H9 (cell line): ENCODE measurements around the gene PDE4B. TPM values are rescaled to one million over a fixed set of nuclear protein-coding genes. Genes with fewer than 3 reads are reported as not detected.

Experiments
- DNase-seq: peaks from one replicate; pipeline ENCODE4 v3.0.0-alpha.2; 2017
- H2AFZ ChIP-seq: one replicate; pipeline ENCODE4 v1.6.1; 2013; ENCODE audit warnings: mild to moderate bottlenecking, low read length, control low read depth, moderate library complexity
- H2AK5ac ChIP-seq: 2 replicates; pipeline ENCODE4 v1.6.1; 2013; ENCODE audit warnings: low read length, control low read depth, mixed read lengths; ENCODE audit not compliant: insufficient read length
- H2BK120ac ChIP-seq: one replicate; pipeline ENCODE4 v1.6.1; 2013; ENCODE audit warnings: low read depth, mild to moderate bottlenecking, low read length, control low read depth, inconsistent platforms; ENCODE audit not compliant: poor library complexity, severe bottlenecking
- H2BK12ac ChIP-seq: 2 replicates; pipeline ENCODE4 v1.6.1; 2013; ENCODE audit warnings: low read length, control low read depth, mixed read lengths, low read depth; ENCODE audit not compliant: insufficient read length
- H2BK15ac ChIP-seq: 2 replicates; pipeline ENCODE4 v1.6.1; 2013; ENCODE audit warnings: low read depth, low read length, control low read depth
- H2BK20ac ChIP-seq: one replicate; pipeline ENCODE4 v1.6.1; 2013; ENCODE audit warnings: low read depth, mild to moderate bottlenecking, low read length, control low read depth, inconsistent platforms; ENCODE audit not compliant: poor library complexity, severe bottlenecking
- H2BK5ac ChIP-seq: 2 replicates; pipeline ENCODE4 v1.6.1; 2013; ENCODE audit warnings: low read length, control low read depth, mixed read lengths; ENCODE audit not compliant: insufficient read length
- H3K14ac ChIP-seq: 2 replicates; pipeline ENCODE4 v1.6.1; 2013; ENCODE audit warnings: low read length, control low read depth; ENCODE audit not compliant: insufficient read depth
- H3K18ac ChIP-seq: 2 replicates; pipeline ENCODE4 v1.6.1; 2013; ENCODE audit warnings: low read depth, mild to moderate bottlenecking, mixed read lengths, low read length, control low read depth; ENCODE audit not compliant: insufficient read length
- H3K23ac ChIP-seq: 2 replicates; pipeline ENCODE4 v1.6.1; 2013; ENCODE audit warnings: low read length, control low read depth, mixed read lengths, low read depth; ENCODE audit not compliant: insufficient read length
- H3K23me2 ChIP-seq: 2 replicates; pipeline ENCODE4 v1.6.1; 2013; ENCODE audit warnings: low read depth, mild to moderate bottlenecking, mixed read lengths, low read length, control low read depth; ENCODE audit not compliant: insufficient read length, poor library complexity, severe bottlenecking
- H3K27ac ChIP-seq: 2 replicates; pipeline ENCODE4 v1.5.1; 2013; ENCODE audit warnings: low read length, control low read depth, mixed read lengths, low read depth; ENCODE audit not compliant: insufficient read length
- H3K27me3 ChIP-seq: 2 replicates; pipeline ENCODE4 v1.6.1; 2013; ENCODE audit warnings: low read length, control low read depth, inconsistent platforms; ENCODE audit not compliant: insufficient read depth
- H3K4ac ChIP-seq: 2 replicates; pipeline ENCODE4 v1.6.1; 2013; ENCODE audit warnings: low read depth, mild to moderate bottlenecking, control low read depth, inconsistent platforms, low read length, moderate library complexity
- H3K4me1 ChIP-seq: 2 replicates; pipeline ENCODE4 v1.6.1; 2013; ENCODE audit warnings: low read length, control low read depth, inconsistent platforms; ENCODE audit not compliant: insufficient read depth
- H3K4me2 ChIP-seq: 2 replicates; pipeline ENCODE4 v1.6.1; 2013; ENCODE audit warnings: low read length, control low read depth, mixed read lengths; ENCODE audit not compliant: insufficient read length, insufficient read depth
- H3K56ac ChIP-seq: 2 replicates; pipeline ENCODE4 v1.6.1; 2013; ENCODE audit warnings: low read depth, mild to moderate bottlenecking, mixed read lengths, low read length, control low read depth; ENCODE audit not compliant: insufficient read length
- H3K79me1 ChIP-seq: 2 replicates; pipeline ENCODE4 v1.6.1; 2013; ENCODE audit warnings: low read depth, mild to moderate bottlenecking, moderate library complexity, low read length, control low read depth, inconsistent platforms; ENCODE audit not compliant: insufficient read depth, poor library complexity, severe bottlenecking
- H3K79me2 ChIP-seq: 2 replicates; pipeline ENCODE4 v1.6.1; 2013; ENCODE audit warnings: low read length, control low read depth, inconsistent platforms; ENCODE audit not compliant: insufficient read depth
- H3K9ac ChIP-seq: 2 replicates; pipeline ENCODE4 v1.6.1; 2013; ENCODE audit warnings: low read length, control low read depth, mixed read lengths; ENCODE audit not compliant: insufficient read length; ENCODE audit errors: extremely low read depth
- H3K9me3 ChIP-seq: one replicate; pipeline ENCODE4 v1.6.1; 2013; ENCODE audit warnings: low read depth, low read length, inconsistent platforms; ENCODE audit not compliant: control insufficient read depth
- H3T11ph ChIP-seq: one replicate; pipeline ENCODE4 v1.6.1; 2013; ENCODE audit warnings: mild to moderate bottlenecking, low read length, control low read depth, inconsistent platforms
- H4K20me1 ChIP-seq: one replicate; pipeline ENCODE4 v1.6.1; 2013; ENCODE audit not compliant: control insufficient read depth, insufficient read length, insufficient read depth
- H4K5ac ChIP-seq: 2 replicates; pipeline ENCODE4 v1.6.1; 2013; ENCODE audit warnings: low read depth, mild to moderate bottlenecking, mixed read lengths, low read length, control low read depth; ENCODE audit not compliant: insufficient read length
- H4K8ac ChIP-seq: replicated peaks from 2 replicates; pipeline ENCODE4 v1.6.1; 2013; ENCODE audit warnings: low read length, control low read depth, mixed read lengths, low read depth; ENCODE audit not compliant: insufficient read length
- H4K91ac ChIP-seq: 2 replicates; pipeline ENCODE4 v1.6.1; 2013; ENCODE audit warnings: low read depth, mild to moderate bottlenecking, moderate library complexity, mixed read lengths, low read length, control low read depth; ENCODE audit not compliant: insufficient read length
- H3K27ac Mint-ChIP-seq, 3 experiments: 2 replicates in 2 of 3; 3 replicates in 1 of 3; pipeline ENCODE4 v1.8.0; 2020 to 2021; ENCODE audit warnings: mixed read lengths in 3 of 3, mild to moderate bottlenecking in 1 of 3, moderate library complexity in 1 of 3
- H3K27me3 Mint-ChIP-seq: 2 replicates; pipeline ENCODE4 v1.8.0; 2021; ENCODE audit warnings: low read depth, mild to moderate bottlenecking, moderate library complexity, mixed read lengths
- H3K36me3 Mint-ChIP-seq, 3 experiments: 2 replicates in 2 of 3; 3 replicates in 1 of 3; pipeline ENCODE4 v1.8.0; 2020 to 2021; ENCODE audit warnings: low read depth in 3 of 3, mixed read lengths in 3 of 3; ENCODE audit not compliant: insufficient read depth in 1 of 3
- H3K4me1 Mint-ChIP-seq, 2 experiments: 2 replicates each; pipeline ENCODE4 v1.8.0; 2020; ENCODE audit warnings: mixed read lengths in 2 of 2
- H3K4me3 Mint-ChIP-seq, 2 experiments: 2 replicates in 1 of 2; 3 replicates in 1 of 2; pipeline ENCODE4 v1.8.0; 2020 to 2021; ENCODE audit warnings: mild to moderate bottlenecking in 2 of 2, mixed read lengths in 2 of 2, moderate library complexity in 1 of 2
- H3K9me3 Mint-ChIP-seq, 2 experiments: 2 replicates in 1 of 2; 3 replicates in 1 of 2; pipeline ENCODE4 v1.8.0; 2020; ENCODE audit warnings: mild to moderate bottlenecking in 2 of 2, mixed read lengths in 2 of 2, moderate library complexity in 1 of 2
- WGBS: extraction: QIAGEN DNeasy Blood & Tissue Kit; methylation state at CpG from one replicate; pipeline ENCODE4 v1.1.7; 2013; ENCODE audit warnings: missing lambda C conversion rate, low lambda C conversion rate, mixed read lengths; ENCODE audit not compliant: insufficient read length; ENCODE audit errors: extremely low coverage; 5-methylcytosine and 5-hydroxymethylcytosine counted together
- total RNA-seq: library from RNA; stranded (reverse); gene quantifications from 2 replicates; pipeline ENCODE4 v1.2.1, GENCODE V29; 2021
- TF ChIP-seq, protein P1 (sequence below): fragments of 200-600 bp; sonication (generic); conservative IDR thresholded peaks from 3 replicates; pipeline ENCODE4 v1.8.0; 2021; ENCODE audit warnings: antibody characterized with exemption, mild to moderate bottlenecking

Gene PDE4B
- total RNA-seq, 1 experiment from 2014 or later: 19.8 TPM

DNA sequence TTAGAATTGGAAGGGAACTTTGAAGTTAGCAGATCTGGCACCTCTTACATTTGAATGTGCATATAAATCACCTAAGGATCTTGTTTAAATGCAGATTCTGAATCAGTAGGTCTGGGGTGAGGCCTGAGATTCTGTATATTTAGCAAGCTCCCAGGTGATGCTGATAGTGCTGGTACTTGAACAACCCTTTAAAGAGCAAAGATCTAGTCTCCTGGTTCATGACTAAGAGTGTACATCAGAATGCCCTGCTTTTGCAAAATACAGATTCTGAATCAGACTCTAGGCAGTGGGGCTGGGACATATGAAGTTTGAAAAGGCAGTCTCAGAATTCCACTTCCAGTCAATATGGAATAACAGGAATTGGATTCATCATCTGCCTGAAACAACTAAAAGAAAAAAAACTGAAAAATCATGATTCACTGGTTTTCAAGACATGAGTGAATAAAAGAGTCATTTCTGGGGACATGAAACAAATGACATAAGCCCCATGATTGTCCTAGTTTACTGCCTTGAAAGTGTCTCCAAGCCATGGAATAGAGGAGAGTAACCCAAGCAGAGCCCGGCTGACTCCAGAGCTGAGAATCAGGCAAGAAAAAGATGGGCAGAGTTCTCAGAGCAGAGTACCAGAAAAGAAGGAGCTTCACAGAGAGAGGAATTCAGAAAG lies 591.7 kb downstream of the PDE4B start:
- Histone ChIP-seq H2AK5ac (no peak overlapping the region), H2BK12ac (no peak overlapping the region), H3K56ac (no peak overlapping the region), H3K27me3 (no peaks in the 10 kb centered on the region), H3K23ac (no peak overlapping the region), H3K27ac (no peak overlapping the region), H3K23me2 (no peaks in the 10 kb centered on the region), H3T11ph (no peak overlapping the region), H3K14ac (no peak overlapping the region), H4K5ac (no peak overlapping the region), H3K4ac (no peak overlapping the region), H2AFZ (no peak overlapping the region), H2BK15ac (no peak overlapping the region), H3K9ac (no peak overlapping the region), H3K79me2 (no peaks in the 10 kb centered on the region), H4K8ac (no peak overlapping the region), H4K91ac (no peak overlapping the region), H3K9me3 (peaks cover 20% of the 10 kb centered on the region), H3K18ac (no peak overlapping the region), H3K79me1 (no peaks in the 10 kb centered on the region), H3K4me1 (peaks cover 3% of the 10 kb centered on the region; the same call in 1 of the 2 replicates), H2BK120ac (no peak overlapping the region), H4K20me1 (no peaks in the 10 kb centered on the region), H3K4me2 (no peak overlapping the region), H2BK20ac (no peak overlapping the region), H2BK5ac (no peak overlapping the region)
- no peak overlapping the region for H3K27ac Mint-ChIP-seq
- peaks cover 27 to 59% (median 51%) of the 10 kb centered on the region in 3 experiments for H3K36me3 Mint-ChIP-seq
- H3K4me1 Mint-ChIP-seq: peaks cover 10 to 18% of the 10 kb centered on the region in 2 experiments
- H3K9me3 Mint-ChIP-seq: peaks cover 57 to 59% of the 10 kb centered on the region in 2 experiments
- H3K27me3 Mint-ChIP-seq: no peaks in the 10 kb centered on the region
- TF ChIP-seq, protein P1, sequence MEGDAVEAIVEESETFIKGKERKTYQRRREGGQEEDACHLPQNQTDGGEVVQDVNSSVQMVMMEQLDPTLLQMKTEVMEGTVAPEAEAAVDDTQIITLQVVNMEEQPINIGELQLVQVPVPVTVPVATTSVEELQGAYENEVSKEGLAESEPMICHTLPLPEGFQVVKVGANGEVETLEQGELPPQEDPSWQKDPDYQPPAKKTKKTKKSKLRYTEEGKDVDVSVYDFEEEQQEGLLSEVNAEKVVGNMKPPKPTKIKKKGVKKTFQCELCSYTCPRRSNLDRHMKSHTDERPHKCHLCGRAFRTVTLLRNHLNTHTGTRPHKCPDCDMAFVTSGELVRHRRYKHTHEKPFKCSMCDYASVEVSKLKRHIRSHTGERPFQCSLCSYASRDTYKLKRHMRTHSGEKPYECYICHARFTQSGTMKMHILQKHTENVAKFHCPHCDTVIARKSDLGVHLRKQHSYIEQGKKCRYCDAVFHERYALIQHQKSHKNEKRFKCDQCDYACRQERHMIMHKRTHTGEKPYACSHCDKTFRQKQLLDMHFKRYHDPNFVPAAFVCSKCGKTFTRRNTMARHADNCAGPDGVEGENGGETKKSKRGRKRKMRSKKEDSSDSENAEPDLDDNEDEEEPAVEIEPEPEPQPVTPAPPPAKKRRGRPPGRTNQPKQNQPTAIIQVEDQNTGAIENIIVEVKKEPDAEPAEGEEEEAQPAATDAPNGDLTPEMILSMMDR: no peak
- DNase-seq: no peak
- H3K4me3 Mint-ChIP-seq: no peak overlapping the region
- WGBS: no CpG with 5 or more reads among the region's 1 CpG
